Pancreas (tissue), 10 donors: ENCODE results near the gene SMIM24. TPM values are rescaled to one million over a fixed set of nuclear protein-coding genes. Genes with fewer than 3 reads are reported as not detected.
A peak's percentile ranks its signal among the peaks of the same experiment; 100 is the strongest.

Source experiments
- ATAC-seq, 4 donors: fragments of 200-7000 bp; cut with Tn5 transposase; one replicate each; pipeline versions ENCODE4 v1.8.0 to v1.9.1; 2020; ENCODE audit warnings: mild to moderate bottlenecking in 4 of 4, moderate library complexity in 4 of 4
- DNase-seq, 6 donors: peaks; one replicate each; pipeline ENCODE4 v3.0.0-alpha.2; 2020
- FAIRE-seq: peaks from 2 replicates; lab custom pipeline; 2012; peaks lifted over from hg19 to GRCh38; lab: Jason Lieb, UNC
- H3K27ac ChIP-seq, 4 donors: fragments of 200-600 bp; sonication (generic); 1 replicate in 3 of 4; 2 replicates in 1 of 4; pipeline versions ENCODE4 v1.5.0 to v1.8.0; 2020
- H3K27me3 ChIP-seq, 4 donors: fragments of 200-600 bp; one replicate each; pipeline ENCODE4 v1.8.0; 2021
- H3K36me3 ChIP-seq, 3 donors: fragments of 200-600 bp; sonication (generic) in 1 of 3; one replicate each; pipeline versions ENCODE4 v1.5.0 to v1.8.0; 2020 to 2021
- H3K4me1 ChIP-seq, 3 donors: fragments of 200-600 bp; one replicate each; pipeline ENCODE4 v1.8.0; 2021
- H3K4me3 ChIP-seq, 4 donors: fragments of 200-600 bp; sonication (generic) in 2 of 4; one replicate each; pipeline versions ENCODE4 v1.5.0 to v1.8.0; 2020 to 2021
- H3K9me3 ChIP-seq, 4 donors: fragments of 200-600 bp; one replicate each; pipeline ENCODE4 v1.8.0; 2021
- CTCF ChIP-seq, 4 donors: fragments of 200-600 bp; sonication (generic) in 3 of 4; IDR thresholded peaks; one replicate each; pipeline versions ENCODE4 v1.5.0 to v1.8.0; 2021; ENCODE audit warnings: antibody characterized with exemption in 4 of 4
- WGBS, 2 donors: extraction: QIAGEN DNeasy Blood & Tissue Kit; methylation state at CpG; one replicate each; pipeline ENCODE4 v1.1.7; 2013; 5-methylcytosine and 5-hydroxymethylcytosine counted together
- intact Hi-C, 3 donors: fragments of 100-400 bp; cut with DNase I; formaldehyde crosslinking; loops; one replicate each; pipeline versions ENCODE4 v1.11.1 to v1.14.2; 2022
- polyA plus RNA-seq, 2 donors: library from polyadenylated mRNA; stranded (reverse); fragments of 200-250 nt; gene quantifications; one replicate each; pipeline ENCODE4 v1.2.3, GENCODE V29; 2013
- total RNA-seq, 6 donors: library from RNA; stranded (reverse); fragmentation: NEBNext Ultra II Directional in 4 of 6; extraction: Animal tissue kit (Norgen Biotek cat#: 25700) in 4 of 6; gene quantifications; one replicate each; pipeline versions ENCODE4 v1.2.1 to v1.2.4, GENCODE V29; 2021 to 2023
- donor health status: healthy with polysubstance abuse.
- donor health status: DM: no; HTN: no; CAD: no; lungs with moderate emphysema.
- donor health status: DM: no; HTN: no; CAD: no.
- donor health status: control.
- donor health status: control.
- donor health status: Bipolar disorder and iron deficiency.
- donor health status: DM: yes; HTN: yes; CAD: no.
- donor health status: DM: no; HTN: no; CAD: no.
- donor health status: DM: no; HTN: no; CAD: no.
- donor health status: DM: yes; HTN: yes; CAD: no.

SMIM24 gene
- total and polyA plus RNA-seq, 8 donors, result 1.2 to 143 (median 4.4) TPM

DNA sequence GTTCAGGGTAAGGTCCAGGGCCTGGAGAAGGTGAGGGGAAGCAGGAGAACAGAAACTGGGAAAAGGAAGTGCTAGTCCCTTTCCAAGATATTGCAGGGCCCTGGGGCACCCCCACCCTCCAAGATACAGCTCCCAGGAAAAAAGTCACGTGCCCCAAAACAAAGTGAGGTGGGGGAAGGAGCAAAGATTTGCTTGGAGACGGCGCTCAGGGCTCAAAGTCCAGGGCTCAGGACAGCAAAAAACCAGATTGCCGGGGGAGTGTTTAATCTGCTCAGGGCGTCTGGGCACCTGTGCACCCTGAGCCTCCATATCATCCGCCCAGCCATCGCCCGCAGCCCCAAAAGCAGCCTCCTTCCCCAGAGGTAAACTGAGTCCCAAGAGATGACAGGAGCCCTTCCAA lies 6.3 kb downstream of the SMIM24 start:
- H3K9me3 ChIP-seq, result no peaks in the 10 kb centered on the region
- H3K36me3 ChIP-seq, result no peaks in the 10 kb centered on the region
- ATAC-seq, result peak in 3 of 4 donors; percentile 28 to 68 (median 42)
- H3K27me3 ChIP-seq, result no peaks in the 10 kb centered on the region
- peak in 2 of 6 donors; percentile 25 to 49 for DNase-seq
- peaks cover 0 to 5% (median 0%) of the 10 kb centered on the region in 3 donors for H3K4me1 ChIP-seq
- no peak overlapping the region for H3K4me3 ChIP-seq
- no peak for FAIRE-seq
- 11 to 23% methylated on average over 8 of the region's 8 CpGs for WGBS, 2 donors
- peak overlapping the region in 1 of 4 donors; percentile 19 for H3K27ac ChIP-seq
- no peak for TF ChIP-seq CTCF (IDR thresholded peaks at IDR 0.05)
- intact Hi-C loops, result loop anchor here in 2 of 3 donors (5.0 to 10.0 kb wide), 2 partner anchors 147 to 159 kb away; no protein-coding TSS in a partner anchor

DNA sequence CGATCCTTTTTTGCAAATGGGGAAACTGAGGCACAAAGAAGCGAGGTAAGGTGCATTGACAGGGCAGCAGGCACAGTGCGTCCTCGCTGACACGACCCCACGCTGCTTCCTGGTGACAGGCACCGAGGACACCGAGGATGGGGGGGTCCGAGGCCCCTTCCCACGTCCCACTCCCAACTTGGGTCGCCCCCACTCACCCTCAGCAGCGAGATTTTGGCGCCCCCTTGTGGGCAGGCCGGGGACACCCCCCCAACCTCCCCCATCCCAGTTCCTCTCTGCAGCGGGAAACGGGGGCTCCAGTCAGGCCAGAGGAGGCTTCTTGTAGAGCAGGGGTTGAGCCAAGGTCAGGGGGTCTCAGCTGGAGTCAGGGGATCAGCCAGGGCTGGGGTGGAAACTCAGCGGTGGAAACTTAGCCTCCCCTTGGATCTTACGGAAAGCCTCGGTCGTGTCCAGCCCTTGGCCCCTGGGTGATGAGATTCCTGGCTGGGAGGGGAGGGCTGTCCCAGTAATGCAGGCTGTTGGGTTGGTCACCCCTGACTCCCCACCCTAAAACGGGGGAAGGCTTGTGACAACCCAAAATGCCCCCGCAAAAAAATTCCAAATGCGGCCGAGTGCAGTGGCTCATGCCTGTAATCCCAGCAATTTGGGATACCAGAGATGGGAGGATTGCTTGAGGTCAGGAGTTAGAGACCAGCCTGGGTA lies 8.2 kb downstream of the SMIM24 start:
- DNase-seq, result peak in 3 of 6 donors; percentile 56 to 81 (median 65)
- Histone ChIP-seq H3K4me1 (peaks cover 0 to 5% (median 0%) of the 10 kb centered on the region in 3 donors), H3K9me3 (no peaks in the 10 kb centered on the region), H3K36me3 (no peaks in the 10 kb centered on the region), H3K4me3 (no peak overlapping the region), H3K27ac (no peak overlapping the region), H3K27me3 (no peaks in the 10 kb centered on the region)
- no peak for FAIRE-seq
- WGBS, 2 donors, result 21 to 24% methylated on average over 24 of the region's 24 CpGs
- ATAC-seq, result peak; percentile 37 to 68 (median 63)
- TF ChIP-seq CTCF (IDR thresholded peaks at IDR 0.05), result peak; percentile 64 to 82 (median 76)
- intact Hi-C loops, result loop anchor here in 2 of 3 donors (5.0 to 10.0 kb wide), 2 partner anchors 145 to 157 kb away; no protein-coding TSS in a partner anchor

DNA sequence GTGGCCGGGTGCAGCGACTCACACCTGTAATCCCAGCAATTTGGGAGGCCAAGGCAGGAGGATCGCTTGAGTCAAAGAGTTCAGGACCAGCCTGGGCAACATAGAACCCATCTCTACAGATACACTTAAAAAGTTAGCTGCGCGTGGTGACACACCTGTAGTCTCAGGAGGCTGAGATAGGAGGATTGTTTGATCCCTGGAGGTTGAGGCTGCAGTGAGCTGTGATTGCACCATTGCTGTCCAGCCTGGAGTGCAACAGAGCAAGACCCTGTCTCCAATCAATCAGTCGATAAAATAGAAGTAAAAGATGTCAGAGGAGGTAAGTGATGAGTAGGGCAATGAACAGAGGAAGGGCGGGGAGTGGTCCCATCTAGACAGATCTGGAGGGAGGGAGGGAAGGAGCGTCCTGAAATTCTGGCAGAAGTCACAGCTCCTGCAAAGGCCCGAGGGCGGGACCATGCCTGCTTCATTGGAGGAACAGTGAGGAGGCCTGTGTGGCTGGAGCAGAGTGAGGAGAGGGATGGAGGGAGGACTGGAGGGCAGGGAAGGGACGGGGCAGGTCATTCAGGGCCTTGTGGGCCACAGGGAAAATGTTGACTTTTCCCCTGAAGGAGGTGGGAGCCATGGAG lies 9.7 kb downstream of the SMIM24 start:
- no peak for TF ChIP-seq CTCF (IDR thresholded peaks at IDR 0.05)
- FAIRE-seq (no peak), DNase-seq (peak in 2 of 6 donors; percentile 37 to 49), ATAC-seq (peak in 2 of 4 donors; percentile 10 to 16)
- 54 to 57% methylated on average over 11 of the region's 11 CpGs for WGBS, 2 donors
- Histone ChIP-seq H3K36me3 (no peaks in the 10 kb centered on the region), H3K9me3 (no peaks in the 10 kb centered on the region), H3K27ac (no peak overlapping the region), H3K27me3 (no peaks in the 10 kb centered on the region), H3K4me3 (no peak overlapping the region), H3K4me1 (peaks cover 0 to 5% (median 0%) of the 10 kb centered on the region in 3 donors)
- intact Hi-C loops, result loop anchor here in 2 of 3 donors (5.0 to 10.0 kb wide), 2 partner anchors 143 to 156 kb away; no protein-coding TSS in a partner anchor

DNA sequence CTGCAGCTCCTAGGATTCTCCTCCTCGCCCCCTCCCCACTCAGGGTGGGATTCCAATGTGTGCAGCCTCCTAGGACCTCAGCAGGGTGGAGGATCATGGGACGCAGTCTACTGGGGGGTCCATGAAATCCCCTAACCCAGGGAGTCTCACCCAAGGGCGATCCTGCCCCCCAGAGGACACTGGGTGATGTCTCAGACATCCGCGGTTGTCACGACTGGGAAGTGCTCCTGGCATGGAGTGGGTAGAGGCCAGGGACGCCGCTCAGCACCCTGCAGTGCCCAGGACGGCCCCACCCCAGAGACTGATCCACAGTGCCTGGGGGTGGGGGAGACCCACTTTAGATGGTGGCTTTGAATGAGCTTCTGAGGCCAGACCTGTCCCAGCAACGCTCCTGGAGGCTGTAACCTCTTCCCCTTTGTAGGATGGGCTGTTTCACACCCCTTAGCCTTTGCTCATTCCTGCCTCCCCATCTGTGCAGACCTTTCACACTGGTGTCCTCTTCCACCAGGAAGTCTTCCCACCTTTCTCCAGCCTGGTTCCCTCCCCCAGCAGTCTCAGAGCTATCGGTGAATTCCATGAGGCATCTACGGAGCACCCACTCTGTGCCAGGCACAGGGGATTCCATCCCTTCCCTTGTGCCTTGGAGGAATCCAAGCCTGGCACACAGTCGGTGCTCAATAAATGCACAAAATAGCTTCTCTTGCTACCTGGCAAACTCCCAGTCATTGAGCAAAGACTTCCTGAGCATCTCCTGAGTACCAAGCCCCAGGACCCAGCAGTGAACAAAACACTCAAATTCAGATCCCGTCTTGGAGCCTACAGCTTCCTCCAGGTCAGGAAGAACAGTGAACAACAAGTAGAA lies 10.5 kb downstream of the SMIM24 start:
- no peak for TF ChIP-seq CTCF (IDR thresholded peaks at IDR 0.05)
- no peak overlapping the region for H3K4me3 ChIP-seq
- H3K27me3 ChIP-seq, result no peaks in the 10 kb centered on the region
- WGBS, 2 donors, result 48 to 54% methylated on average over 14 of the region's 14 CpGs
- no peaks in the 10 kb centered on the region for H3K36me3 ChIP-seq
- FAIRE-seq, result no peak
- H3K27ac ChIP-seq, result no peak overlapping the region
- no peaks in the 10 kb centered on the region for H3K9me3 ChIP-seq
- peaks cover 0 to 5% (median 0%) of the 10 kb centered on the region in 3 donors for H3K4me1 ChIP-seq
- ATAC-seq, result peak in 2 of 4 donors; percentile 6 to 8
- intact Hi-C loops, result loop anchor here (5.0 to 10.0 kb wide), 3 partner anchors 143 to 155 kb away; no protein-coding TSS in a partner anchor
- peak in 2 of 6 donors; percentile 22 to 39 for DNase-seq
